HG02571 (cell line): ENCODE data around the gene ELOVL7.
A peak's percentile ranks its signal among the peaks of the same experiment; 100 is the strongest.
"Not testable (repeated sequence)": the region's sequence is repeated elsewhere in the genome, so short reads cannot be mapped to it uniquely, and the experiment has no call there.

Source experiments
- ATAC-seq: cut with Tn5 transposase; IDR thresholded peaks from one replicate; pipeline ENCODE4 v1.9.1; 2021; ENCODE audit warnings: mild to moderate bottlenecking, moderate library complexity; ENCODE audit not compliant: unreplicated experiment

Gene ELOVL7

DNA sequence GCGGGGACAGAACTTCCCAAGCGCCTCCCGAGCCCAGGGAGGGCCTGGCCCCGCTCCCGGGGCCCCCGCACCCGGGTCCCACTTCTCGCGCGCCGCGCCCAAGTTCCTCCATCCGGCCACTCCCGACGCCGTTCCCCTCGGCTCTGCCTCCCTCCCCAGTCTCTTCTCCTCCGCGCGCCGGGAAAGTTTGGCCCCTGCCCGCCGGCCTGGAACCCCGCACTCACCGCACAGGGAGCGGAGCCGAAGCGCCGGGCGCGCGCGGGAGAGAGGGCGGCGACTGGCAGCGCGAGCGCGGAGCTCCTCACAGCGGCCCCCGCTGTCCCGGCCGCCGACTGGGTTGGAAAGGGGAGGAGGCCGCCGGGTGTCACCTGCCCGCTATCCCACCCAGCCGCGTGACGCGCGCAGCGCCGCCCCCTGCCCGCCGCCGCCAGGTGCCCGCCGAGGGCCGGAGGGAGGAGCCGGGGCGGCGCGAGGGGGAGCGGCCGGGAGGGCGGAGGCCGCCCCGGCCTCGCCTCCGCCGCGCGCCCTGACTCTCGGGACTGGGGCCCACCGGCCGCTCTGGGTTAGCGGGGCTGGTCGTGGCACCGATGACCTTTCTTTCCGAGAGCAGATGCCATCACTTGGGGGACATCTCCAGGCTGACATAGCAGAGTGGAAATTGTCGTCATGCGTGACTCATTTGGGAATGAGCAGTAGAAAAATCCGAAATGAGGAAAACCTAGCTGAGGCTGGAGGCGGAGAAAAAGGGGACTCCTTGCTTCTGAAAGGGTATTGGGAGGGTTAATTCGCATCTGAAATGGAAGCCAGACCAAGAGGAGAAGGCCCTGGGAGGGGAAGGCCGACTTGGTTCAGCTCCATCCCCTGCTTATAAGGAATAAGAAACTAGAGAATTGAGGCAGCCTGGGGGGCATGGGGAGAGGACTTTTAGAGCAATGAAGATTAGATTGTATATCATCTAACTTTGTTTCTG is at the start of gene ELOVL7:
Gene ELOVL7, minus strand, starts transcription at position 334 of the 970 bp plus-strand sequence. CDS start 56,872 bp downstream, outside the sequence.
- peak; percentile 90 for ATAC-seq

DNA sequence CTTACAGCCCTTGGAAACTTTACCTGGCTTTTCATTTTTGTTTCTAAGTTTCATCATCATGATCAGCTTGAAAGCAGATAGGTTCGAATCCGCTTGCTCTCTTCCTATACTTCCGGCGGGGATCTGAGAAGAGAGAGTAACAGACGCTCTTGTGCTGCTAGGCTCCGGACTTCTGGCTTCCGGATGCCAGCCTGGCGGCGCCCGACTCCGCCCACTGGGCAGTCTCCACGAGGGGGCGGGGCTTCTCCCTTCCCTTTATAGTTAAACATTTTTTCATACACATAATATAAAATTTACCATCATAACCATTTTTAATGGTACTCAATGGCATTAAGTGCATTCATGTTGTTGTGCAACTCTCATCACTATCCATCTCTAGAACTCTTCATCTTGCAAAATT is 49.5 kb upstream of the ELOVL7 start:
- no peak for ATAC-seq

DNA sequence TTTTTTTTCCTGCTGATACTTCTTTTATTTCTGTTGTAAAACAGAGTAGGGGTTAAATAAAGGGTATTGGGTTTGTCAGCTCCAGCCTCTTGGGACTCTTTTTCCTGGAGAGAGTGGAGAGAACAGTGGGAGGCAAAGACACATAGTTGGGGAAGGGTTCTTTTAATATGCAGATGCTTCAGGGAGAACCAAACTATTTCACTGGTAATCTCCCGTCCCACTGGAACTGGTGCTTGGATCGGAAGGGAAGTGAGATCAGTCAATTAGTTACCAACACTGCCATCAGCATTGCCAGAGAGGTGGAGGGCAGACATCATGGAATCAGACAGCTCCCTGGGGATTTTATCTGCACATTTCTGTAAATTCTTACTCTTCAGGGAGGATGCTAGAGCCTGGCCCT is 47.6 kb upstream of the ELOVL7 start:
- no peak for ATAC-seq

DNA sequence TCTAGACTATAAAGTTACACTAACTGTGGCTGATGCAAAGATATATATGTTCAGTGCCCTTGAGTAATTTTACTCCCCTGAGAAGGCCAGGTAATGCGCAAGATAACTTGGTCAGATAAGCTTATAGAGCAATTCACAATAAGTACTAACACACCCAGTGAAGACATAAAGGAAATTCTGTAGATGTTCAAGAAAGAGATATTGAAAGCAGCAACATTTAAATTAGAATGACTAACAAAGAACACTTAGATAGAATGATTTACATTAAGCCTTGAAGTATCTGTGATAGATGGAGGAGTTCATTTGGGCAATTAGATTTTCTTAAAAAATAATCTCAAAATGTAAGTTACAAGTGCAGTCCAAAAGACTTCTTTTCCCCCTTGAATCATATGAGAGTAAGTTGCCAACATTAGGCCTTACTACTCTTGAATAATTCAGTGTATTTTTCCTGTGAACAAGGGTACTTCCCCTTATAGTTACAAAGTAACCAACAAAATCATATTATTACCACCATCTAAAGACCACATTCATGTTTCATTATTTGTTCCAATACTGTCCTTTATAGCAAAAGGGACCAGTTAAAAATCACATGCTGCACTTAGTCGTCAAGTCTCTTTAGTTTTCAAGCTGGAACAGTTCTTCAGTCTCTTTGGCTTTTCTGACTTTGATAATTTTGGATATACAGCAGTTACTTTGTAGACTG is 44.4 kb upstream of the ELOVL7 start:
- ATAC-seq, result no peak

DNA sequence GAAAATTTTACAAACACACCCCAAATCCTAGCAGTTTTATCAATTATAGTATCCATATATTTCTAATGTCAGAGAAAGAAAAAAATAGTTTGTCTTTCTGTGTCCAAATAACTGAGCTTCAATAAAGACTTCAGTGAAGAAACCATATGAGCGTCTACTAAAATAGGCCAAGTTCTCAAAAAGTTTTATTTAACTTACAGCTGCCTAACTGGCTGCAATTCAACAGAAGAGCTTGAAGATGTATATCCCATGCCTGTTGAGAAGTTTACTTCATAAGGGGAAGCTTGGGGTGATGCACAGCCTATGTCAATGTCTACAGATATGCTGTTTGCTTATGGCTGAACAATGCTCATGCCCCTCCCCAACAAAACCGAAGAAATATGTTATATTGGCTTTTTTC is 43.7 kb upstream of the ELOVL7 start:
- ATAC-seq, result no peak

DNA sequence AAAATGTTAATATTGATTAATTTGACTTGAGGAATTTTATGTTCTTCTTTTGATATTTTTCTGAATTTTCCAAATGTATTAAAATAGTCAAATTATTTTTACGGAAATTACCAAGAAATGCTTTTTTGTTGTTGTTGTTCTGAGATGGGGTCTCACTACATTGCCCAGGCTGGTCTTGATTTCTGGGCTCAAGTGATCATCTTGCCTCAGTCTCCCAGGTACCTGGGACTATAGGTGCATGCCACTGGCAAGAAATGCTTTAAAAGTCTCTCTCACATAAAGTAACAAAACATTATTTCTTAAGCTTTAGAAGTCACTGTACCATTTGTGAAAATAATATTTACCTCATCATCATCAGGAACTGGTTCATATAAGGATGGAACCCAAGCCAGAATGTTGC is 43.0 kb upstream of the ELOVL7 start:
- no peak for ATAC-seq

DNA sequence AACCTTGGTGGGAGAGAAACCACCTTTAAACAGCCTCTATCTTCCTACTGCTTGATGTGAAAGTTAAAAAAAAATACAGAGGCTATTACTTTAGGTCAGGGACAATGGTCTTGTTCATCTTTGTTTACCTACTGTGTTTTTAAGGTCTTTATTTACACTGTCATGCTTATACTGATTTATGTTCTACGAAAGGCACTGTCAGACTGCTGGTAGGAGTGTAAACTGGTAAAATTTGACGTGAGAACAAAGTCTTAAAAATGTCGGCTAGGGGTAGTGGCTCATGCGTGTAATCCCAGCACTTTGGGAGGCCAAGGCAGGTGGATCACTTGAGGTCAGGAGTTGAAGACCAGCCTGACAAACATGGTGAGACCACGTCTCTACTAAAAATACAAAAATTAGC is 42.1 kb upstream of the ELOVL7 start:
- no peak for ATAC-seq

DNA sequence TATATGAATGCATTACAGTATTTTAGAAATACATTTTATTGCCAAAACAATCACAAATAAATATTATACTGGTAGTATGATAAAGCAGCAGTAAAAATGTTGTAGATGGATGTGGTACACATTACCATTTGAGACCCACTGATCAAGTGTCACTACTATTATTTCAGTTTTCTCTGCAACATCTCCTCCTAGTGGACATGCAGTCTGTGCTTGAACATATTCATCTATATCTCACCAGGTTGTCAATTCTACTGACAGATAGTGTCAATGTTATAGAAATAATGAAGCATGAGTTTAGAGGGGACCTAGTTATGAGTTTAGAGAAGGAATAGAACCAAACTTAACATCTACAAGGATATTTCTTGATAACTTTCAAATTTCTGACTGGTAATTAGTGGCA is 39.2 kb upstream of the ELOVL7 start:
- no peak for ATAC-seq

DNA sequence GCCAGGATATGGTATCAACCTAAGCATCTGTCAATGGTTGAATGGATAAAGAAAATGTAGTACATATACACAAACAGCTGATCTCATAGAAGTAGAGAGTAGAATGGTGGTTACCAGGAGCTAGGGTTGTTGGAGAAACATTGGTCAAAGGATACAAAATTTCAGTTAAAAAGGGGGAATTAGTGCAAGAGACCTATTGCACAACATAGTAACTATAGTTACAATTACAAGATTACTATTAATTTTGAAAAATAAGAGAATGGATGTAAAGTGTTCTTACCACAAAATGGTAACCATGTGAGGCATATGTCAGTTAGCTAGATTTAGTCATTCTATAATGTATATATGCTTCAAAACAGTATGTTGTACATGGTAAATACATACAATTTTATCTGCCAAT is 28.8 kb upstream of the ELOVL7 start:
- no peak for ATAC-seq

DNA sequence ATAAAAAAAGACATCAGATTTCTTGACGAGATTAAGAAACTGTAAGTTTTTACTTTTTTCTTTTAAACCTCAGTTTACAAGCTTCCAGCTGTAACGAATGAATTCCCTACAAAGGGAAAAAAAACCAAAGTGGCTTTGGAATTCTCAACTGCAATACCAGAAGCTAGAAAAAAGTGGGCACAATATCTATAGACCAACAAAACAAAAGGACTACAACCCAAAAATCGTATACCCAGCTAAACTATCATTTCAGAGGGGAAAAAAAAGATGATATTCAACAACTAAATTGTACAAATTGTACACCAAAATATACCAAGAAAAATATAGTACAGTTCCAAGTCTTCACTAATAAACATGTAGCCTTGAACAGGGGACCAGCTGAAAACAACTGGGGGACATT is 26.8 kb upstream of the ELOVL7 start:
- ATAC-seq, result no peak

DNA sequence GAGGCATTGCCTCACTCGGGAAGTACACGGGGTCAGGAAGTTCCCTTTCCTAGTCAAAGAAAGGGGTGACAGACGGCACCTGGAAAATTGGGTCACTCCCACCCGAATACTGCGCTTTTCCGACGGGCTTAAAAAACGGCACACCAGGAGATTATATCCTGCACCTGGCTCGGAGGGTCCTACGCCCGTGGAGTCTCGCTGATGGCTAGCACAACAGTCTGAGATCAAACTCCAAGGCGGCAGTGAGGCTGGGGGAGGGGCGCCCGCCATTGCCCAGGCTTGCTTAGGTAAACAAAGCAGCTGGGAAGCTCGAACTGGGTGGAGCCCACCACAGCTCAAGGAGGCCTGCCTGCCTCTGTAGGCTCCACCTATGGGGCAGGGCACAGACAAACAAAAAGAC is 16.5 kb upstream of the ELOVL7 start:
- not testable (repeated sequence) for ATAC-seq

DNA sequence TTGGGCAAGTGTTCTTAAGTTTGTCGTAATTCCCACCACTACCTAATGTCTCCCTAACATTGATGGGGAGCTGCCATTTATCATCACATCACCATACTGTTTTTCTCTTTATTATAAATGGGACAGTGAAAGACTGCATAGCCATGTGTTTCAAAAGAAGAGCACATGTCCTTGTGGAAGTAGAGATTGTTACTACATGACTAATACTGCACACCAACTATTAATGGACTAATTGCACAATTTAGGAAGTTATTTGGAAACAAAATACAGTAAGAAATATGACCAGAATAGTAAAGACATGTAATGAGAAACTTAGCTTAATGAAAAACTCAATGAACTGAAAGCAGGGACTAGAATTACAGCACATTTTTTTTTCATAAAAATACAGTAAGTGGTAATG is 12.0 kb upstream of the ELOVL7 start:
- no peak for ATAC-seq

DNA sequence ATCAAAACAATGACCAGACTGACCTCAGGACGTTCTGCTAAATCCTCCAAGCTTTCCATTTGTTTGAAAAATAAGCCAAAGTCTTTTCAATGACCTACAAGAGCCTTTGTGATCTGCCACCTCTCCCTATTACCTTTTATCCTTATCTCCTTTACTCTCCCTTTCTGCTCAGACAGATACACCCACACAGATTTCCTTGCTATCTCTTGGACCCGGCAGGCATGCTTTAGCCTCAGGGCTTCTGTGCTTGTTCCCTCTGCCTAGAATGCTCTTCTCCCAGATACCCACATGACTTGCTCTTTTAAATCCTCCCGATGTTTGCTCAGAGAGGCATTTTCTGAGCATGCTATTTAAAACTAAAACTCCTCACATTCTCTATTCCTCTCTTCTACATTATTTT is 8.9 kb upstream of the ELOVL7 start:
- no peak for ATAC-seq

DNA sequence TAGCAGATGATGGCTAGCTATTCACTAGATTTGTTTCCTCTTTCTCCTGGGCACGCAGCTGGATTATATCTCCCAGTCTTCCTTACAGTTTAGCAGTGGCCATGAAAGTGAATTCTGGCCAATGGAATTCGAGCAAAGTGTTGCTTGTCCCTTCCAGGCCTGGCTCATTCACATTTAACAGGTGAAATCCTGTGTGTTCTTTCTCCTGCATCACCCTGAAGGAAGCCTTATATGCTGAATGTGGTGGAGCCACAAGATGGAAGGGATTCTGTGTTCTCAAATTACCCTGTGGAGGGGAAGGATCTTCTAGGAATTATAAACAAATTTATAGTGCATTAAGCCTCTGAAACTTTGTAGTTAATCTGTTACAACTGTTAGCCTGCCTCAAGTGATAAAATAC is 8.2 kb upstream of the ELOVL7 start:
- no peak for ATAC-seq

DNA sequence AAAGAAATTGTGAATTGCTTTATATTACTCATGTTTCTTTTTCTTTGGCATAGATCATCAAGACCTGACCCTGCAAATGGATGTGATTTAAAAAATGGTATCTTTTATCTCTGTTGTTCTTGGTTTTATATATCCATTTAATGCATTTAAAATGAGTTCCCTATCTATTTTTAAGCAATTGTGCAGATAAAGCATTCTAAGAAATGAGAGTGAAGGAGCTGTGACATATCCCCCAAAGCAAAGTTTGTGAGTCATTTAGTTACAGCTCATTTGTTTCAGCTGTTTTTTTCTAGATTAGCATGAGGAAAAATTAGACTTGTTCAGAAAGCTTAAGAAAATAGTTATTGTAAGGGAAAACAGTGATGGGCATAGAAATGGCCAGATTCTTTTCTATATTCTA is 7.6 kb upstream of the ELOVL7 start:
- ATAC-seq, result no peak

DNA sequence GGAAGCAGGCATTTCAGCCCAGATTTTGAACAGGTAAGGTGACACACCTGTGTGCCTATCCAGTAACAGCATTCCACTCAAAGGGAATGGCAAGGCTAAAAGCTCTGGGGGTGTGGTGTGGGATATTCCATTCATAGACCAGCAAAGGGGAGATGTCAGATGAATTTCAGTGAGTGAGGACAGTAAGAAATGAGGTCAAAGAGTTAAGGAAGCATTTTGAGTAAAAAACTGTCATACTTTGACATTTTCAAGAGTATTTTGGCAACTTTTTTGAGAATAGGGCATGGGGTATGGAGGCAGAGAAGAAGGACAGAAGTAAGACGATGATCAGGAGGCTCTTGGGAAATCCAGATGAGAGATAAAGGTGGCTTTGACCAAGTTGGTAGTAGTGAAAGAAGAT is 2.2 kb upstream of the ELOVL7 start:
- ATAC-seq, result no peak

DNA sequence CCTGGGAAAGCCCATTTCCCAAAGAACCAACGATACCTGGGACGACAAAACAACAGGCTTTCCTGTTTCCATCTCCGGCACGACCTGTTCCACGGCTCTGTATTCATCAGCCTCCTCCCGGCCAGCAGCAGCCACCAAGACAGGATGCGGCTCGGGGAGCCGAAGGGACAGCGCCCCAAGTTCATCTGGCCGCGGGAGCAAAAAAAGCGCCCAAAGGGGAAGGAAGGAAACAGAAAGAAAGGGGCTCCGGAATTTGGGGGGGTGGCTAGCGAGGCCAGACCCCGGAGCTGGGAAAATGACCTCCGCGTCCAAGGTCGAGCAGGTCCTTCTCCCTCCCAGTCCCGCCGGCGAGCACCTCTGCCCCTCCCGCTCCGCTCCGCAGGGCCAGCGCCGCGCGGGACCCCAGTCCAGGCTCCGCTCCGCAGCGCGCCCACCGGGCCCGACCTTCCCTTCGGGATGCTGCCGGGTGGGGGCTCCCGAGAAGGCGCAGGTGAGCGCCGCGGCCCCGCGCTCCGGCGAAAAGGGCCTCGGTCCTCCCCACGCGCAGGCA is 608 bp downstream of the ELOVL7 start:
- peak; percentile 18 for ATAC-seq

DNA sequence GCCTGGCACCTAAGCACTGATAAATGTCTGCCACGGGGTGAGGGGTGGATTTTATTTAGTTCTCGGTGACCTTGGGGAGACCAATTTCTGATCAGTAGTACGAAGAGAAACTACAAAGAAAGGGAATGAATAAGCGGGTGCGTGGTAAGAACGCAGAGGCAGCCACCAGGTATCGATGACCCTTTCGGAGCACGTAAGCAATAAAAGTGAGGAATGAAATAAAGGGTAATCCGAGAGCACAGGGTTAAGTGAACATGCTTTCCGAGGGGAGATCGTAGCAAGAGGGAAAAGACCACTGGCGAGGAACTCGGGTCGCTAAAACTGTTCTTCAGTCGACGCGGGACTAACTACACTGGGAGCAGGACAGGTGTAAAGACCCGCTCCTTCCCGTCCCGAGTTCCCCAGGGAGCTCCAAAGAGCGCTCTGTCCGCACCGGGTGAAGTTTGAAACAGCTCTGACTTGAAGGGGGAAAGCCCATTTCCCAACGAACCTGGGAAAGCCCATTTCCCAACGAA is 1.1 kb downstream of the ELOVL7 start:
- ATAC-seq, result no peak

DNA sequence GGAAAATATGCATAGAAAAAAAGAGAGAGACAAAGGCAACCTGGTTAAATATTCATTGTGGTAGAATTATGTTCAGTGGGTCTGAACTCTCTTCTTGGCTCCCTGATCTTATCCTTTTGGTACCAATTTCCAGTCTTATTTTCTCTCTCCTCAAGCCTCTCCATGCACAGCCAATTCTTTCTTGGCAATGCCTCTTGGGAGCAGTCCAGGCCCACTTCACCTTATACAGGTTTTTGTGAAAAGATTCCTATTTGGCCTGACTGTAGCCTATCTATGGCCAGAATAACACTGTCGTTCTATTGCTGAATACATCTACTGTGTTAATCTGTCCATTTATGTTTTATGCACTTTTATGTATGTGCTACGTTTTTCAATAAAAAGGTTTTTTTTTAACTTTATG is 2.7 kb downstream of the ELOVL7 start:
- ATAC-seq, result no peak

DNA sequence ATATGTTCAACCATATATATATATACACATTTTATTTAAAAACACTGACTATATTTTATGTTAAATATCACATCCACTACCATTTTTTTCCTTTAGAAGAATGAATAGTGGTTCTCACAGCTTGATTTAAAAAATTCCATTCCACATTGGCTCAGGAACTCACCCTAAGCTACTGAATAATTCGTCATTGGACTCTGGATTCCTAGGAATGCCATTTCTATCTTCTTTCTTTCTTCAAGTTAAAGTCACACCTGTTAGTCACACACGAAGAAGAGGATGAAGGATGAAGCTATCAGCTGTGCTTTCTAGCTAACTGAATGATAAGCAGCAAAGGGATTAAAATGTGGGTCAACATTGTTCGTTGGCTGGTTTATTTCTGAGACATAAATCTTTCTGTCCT is 7.9 kb downstream of the ELOVL7 start:
- no peak for ATAC-seq

DNA sequence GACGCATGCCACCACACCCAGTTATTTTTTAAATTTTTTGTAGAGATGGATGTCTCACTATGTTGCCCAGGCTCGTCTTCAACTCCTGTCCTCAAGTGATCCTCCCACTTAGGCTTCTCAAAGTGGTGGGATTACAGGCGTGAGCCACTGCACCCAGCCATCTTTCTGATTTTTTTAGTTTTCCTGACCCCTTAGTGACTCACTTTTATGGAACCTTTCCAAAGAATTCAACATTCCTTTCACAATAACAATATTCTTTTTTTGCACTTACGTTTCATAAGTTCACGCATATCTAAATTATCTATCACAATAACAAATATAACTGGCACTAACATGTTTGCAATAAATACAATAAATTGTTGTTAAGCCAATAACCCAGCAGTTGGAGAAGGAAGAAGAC is 8.5 kb downstream of the ELOVL7 start:
- no peak for ATAC-seq

DNA sequence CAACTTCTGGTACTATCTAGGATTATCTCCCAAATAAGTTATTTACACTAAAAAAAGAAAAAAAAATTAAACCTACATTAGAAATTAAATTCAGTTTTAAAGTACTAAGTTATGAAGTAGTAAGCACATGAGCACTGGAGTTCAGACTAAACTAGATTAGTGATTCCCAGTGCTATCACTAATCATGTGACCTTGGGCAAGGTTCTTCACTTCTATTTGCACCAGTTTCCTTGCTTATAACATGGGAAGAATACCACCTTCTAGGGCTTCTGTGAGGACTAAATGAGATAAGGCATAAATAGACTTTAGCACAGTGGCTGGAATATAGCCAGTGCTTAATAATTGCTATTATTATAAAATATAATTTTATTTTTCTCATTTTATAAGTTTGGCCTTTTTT is 10.5 kb downstream of the ELOVL7 start:
- no peak for ATAC-seq
